ENCODE data around the gene ARHGAP31. TPM values are rescaled to one million over a fixed set of nuclear protein-coding genes. Genes with fewer than 3 reads are reported as not detected.

The ARHGAP31 gene
- total RNA-seq, 1 donor from 2014 or later: 13.8 TPM

GRCh38 chr3:119388577-119388976, 94.4 kb downstream of the ARHGAP31 start:
- no peak for DNase-seq

- DNase-seq: no peak
These were observed 101.8 kb downstream of the ARHGAP31 start for GRCh38 chr3:119395923-119396358.

GRCh38 chr3:119396870-119397269, 102.7 kb downstream of the ARHGAP31 start:
- no peak for DNase-seq

GRCh38 chr3:119400466-119400865, 106.3 kb downstream of the ARHGAP31 start:
- no peak for DNase-seq

GRCh38 chr3:119401069-119401468, 106.9 kb downstream of the ARHGAP31 start:
- DNase-seq: no peak

GRCh38 chr3:119401503-119402440, 107.6 kb downstream of the ARHGAP31 start:
- DNase-seq: no peak

- DNase-seq: no peak
These were observed 108.6 kb downstream of the ARHGAP31 start for GRCh38 chr3:119402791-119403190.

GRCh38 chr3:119403201-119403600, 109.0 kb downstream of the ARHGAP31 start:
- no peak for DNase-seq

GRCh38 chr3:119405315-119405714, 111.1 kb downstream of the ARHGAP31 start:
- no peak for DNase-seq

GRCh38 chr3:119408243-119408950, 114.2 kb downstream of the ARHGAP31 start:
- DNase-seq: no peak

- no peak for DNase-seq
These were observed 115.7 kb downstream of the ARHGAP31 start for GRCh38 chr3:119409844-119410243.

GRCh38 chr3:119413603-119414280, 119.6 kb downstream of the ARHGAP31 start:
- DNase-seq: no peak

GRCh38 chr3:119416873-119417272, 122.7 kb downstream of the ARHGAP31 start:
- DNase-seq: no peak

- DNase-seq: no peak
These were observed 123.8 kb downstream of the ARHGAP31 start for GRCh38 chr3:119417771-119418512.

GRCh38 chr3:119418641-119419040, 124.5 kb downstream of the ARHGAP31 start:
- DNase-seq: no peak

GRCh38 chr3:119420196-119420595, 126.0 kb downstream of the ARHGAP31 start:
- no peak for DNase-seq

GRCh38 chr3:119427669-119428068, 133.5 kb downstream of the ARHGAP31 start:
- DNase-seq: no peak

GRCh38 chr3:119428538-119428937, 134.4 kb downstream of the ARHGAP31 start:
- no peak for DNase-seq

GRCh38 chr3:119433613-119434325, 139.6 kb downstream of the ARHGAP31 start:
- DNase-seq: no peak

- no peak for DNase-seq
These were observed 140.5 kb downstream of the ARHGAP31 start for GRCh38 chr3:119434703-119435102.

GRCh38 chr3:119436977-119437376, 142.8 kb downstream of the ARHGAP31 start:
- no peak for DNase-seq
